ENCODE data around the gene CNIH2. TPM values are rescaled to one million over a fixed set of nuclear protein-coding genes. Genes with fewer than 3 reads are reported as not detected.

CNIH2 gene
- total RNA-seq, 1 donor from 2014 or later: 2.7 TPM

Other genes starting within 250 kb of the CNIH2 start
- not detected in 2 replicates for gene GAL3ST3, start 229.0 kb upstream of the CNIH2 start, total RNA-seq
- 283 and 284 TPM in 2 replicates for gene SF3B2, start 225.8 kb upstream of the CNIH2 start, total RNA-seq
- gene PACS1, start 207.9 kb upstream of the CNIH2 start, total RNA-seq: 90.9 and 96.7 TPM in 2 replicates
- gene KLC2, start 20.5 kb upstream of the CNIH2 start, total RNA-seq: 56.6 and 57.0 TPM in 2 replicates
- gene RAB1B, start 9.5 kb upstream of the CNIH2 start, total RNA-seq: 117 and 123 TPM in 2 replicates
- gene YIF1A, start 11.0 kb downstream of the CNIH2 start, total RNA-seq: 108 and 119 TPM in 2 replicates
- not detected in 2 replicates for gene TMEM151A, start 13.7 kb downstream of the CNIH2 start, total RNA-seq
- not detected in 2 replicates for gene CD248, start 38.9 kb downstream of the CNIH2 start, total RNA-seq
- gene RIN1, start 58.3 kb downstream of the CNIH2 start, total RNA-seq: 0.99 and 1.1 TPM in 2 replicates
- 55.6 and 58.4 TPM in 2 replicates for gene BRMS1, start 66.9 kb downstream of the CNIH2 start, total RNA-seq
- gene B4GAT1, start 69.5 kb downstream of the CNIH2 start, total RNA-seq: 10.8 and 11.1 TPM in 2 replicates
- 17.4 and 18.9 TPM in 2 replicates for gene SLC29A2, start 93.6 kb downstream of the CNIH2 start, total RNA-seq
- 0.09 TPM in 1 of 2 replicates, not detected in the other for gene NPAS4, start 142.9 kb downstream of the CNIH2 start, total RNA-seq
- 102 TPM in 2 replicates for gene MRPL11, start 160.7 kb downstream of the CNIH2 start, total RNA-seq
- 16.1 and 18.3 TPM in 2 replicates for gene PELI3, start 188.7 kb downstream of the CNIH2 start, total RNA-seq
- gene DPP3, start 202.3 kb downstream of the CNIH2 start, total RNA-seq: 97.1 and 106 TPM in 2 replicates
- gene BBS1, start 232.5 kb downstream of the CNIH2 start, total RNA-seq: 17.6 and 18.3 TPM in 2 replicates

Measured in activated CD4-positive, alpha-beta T cell treated with anti-CD3 and anti-CD28 coated beads, Interleukin-2, amount 10 ng/mL, durations not matched to agents 24 days and 14 days (primary cell).